Endothelial cell of umbilical vein (primary cell): ENCODE data around the gene ERBB3. TPM values are rescaled to one million over a fixed set of nuclear protein-coding genes. Genes with fewer than 3 reads are reported as not detected.

Experiments used
- BruUV-seq: library from RNA; stranded (reverse); fragments of 400-500 nt; replicated peaks from 2 replicates; lab custom pipeline; 2021; lab: Mats Ljungman, UMichigan
- CTCF ChIA-PET: fragments of 300-600, 350-600 bp; sonication (Branson Sonifier 250); formaldehyde crosslinking; loops from one replicate; lab custom pipeline; 2021; ENCODE audit warnings: antibody characterized with exemption, inconsistent platforms; lab: Charles Lee
- POLR2A ChIA-PET: fragments of 300-600, 350-600 bp; sonication (Branson Sonifier 250); formaldehyde crosslinking; loops from one replicate; lab custom pipeline; 2021; ENCODE audit warnings: antibody characterized with exemption, inconsistent platforms; lab: Charles Lee
- DNase-seq: peaks from one replicate; pipeline ENCODE4 v3.0.0-alpha.2; 2011; ENCODE audit warnings: low read depth, low spot score
- FAIRE-seq: peaks from 2 replicates; lab custom pipeline; 2011; peaks lifted over from hg19 to GRCh38; lab: Jason Lieb, UNC
- H2AFZ ChIP-seq: 2 replicates; pipeline ENCODE4 v1.6.0; 2012; ENCODE audit warnings: low read depth, low read length, control low read depth, inconsistent platforms
- H3K27ac ChIP-seq: 2 replicates; pipeline ENCODE4 v1.5.1; 2011; ENCODE audit warnings: low read depth, mild to moderate bottlenecking, control low read depth, low read length, moderate library complexity; ENCODE audit not compliant: insufficient read depth
- H3K27me3 ChIP-seq, 2 experiments: 2 replicates each; pipeline versions ENCODE4 v1.6.0 to v1.6.1; 2011; ENCODE audit warnings: low read length in 2 of 2, mixed read lengths in 1 of 2; ENCODE audit not compliant: control insufficient read depth in 2 of 2, insufficient read depth in 2 of 2
- H3K36me3 ChIP-seq, 2 experiments: 2 replicates in 1 of 2; 3 replicates in 1 of 2; pipeline ENCODE4 v1.5.1; 2011; ENCODE audit warnings: low read length in 2 of 2, mild to moderate bottlenecking in 1 of 2, moderate library complexity in 1 of 2; ENCODE audit not compliant: control insufficient read depth in 2 of 2, insufficient read depth in 2 of 2; ENCODE audit errors: extremely low read depth in 1 of 2
- H3K4me1 ChIP-seq: 3 replicates; pipeline ENCODE4 v1.5.1; 2011; ENCODE audit warnings: mild to moderate bottlenecking, low read length; ENCODE audit not compliant: control insufficient read depth, insufficient read depth; ENCODE audit errors: extremely low read depth
- H3K4me2 ChIP-seq: 2 replicates; pipeline ENCODE4 v1.6.1; 2011; ENCODE audit warnings: low read length, control low read depth, mixed read lengths; ENCODE audit not compliant: insufficient read depth
- H3K4me3 ChIP-seq, 3 experiments: fragments of 200-600 bp in 1 of 3; sonication (generic), shearing (Covaris generic) in 1 of 3; replicated peaks in 1 of 3; 2 replicates each; pipeline ENCODE4 v1.5.1; 2011 to 2016; ENCODE audit warnings: control low read depth in 3 of 3, low read length in 3 of 3, mild to moderate bottlenecking in 2 of 3, inconsistent platforms in 1 of 3, low read depth in 1 of 3, moderate library complexity in 1 of 3; ENCODE audit not compliant: insufficient read depth in 1 of 3
- H3K79me2 ChIP-seq: 2 replicates; pipeline ENCODE4 v1.6.0; 2012; ENCODE audit warnings: low read length, inconsistent platforms; ENCODE audit not compliant: control insufficient read depth, insufficient read depth
- H3K9ac ChIP-seq: replicated peaks from 2 replicates; pipeline ENCODE3; 2011; ENCODE audit warnings: low read length, control low read depth; ENCODE audit not compliant: insufficient read depth; ENCODE audit errors: extremely low read depth
- H3K9me1 ChIP-seq: replicated peaks from 3 replicates; pipeline ENCODE4 v1.6.0; 2011; ENCODE audit warnings: mild to moderate bottlenecking, low read length; ENCODE audit not compliant: control insufficient read depth, insufficient read depth; ENCODE audit errors: extremely low read depth
- H3K9me3 ChIP-seq: replicated peaks from 2 replicates; pipeline ENCODE4 v1.5.1; 2012; ENCODE audit warnings: low read length, inconsistent platforms; ENCODE audit not compliant: control insufficient read depth, insufficient read depth
- H4K20me1 ChIP-seq: replicated peaks from 2 replicates; pipeline ENCODE3; 2011; ENCODE audit warnings: mild to moderate bottlenecking, low read length; ENCODE audit not compliant: control insufficient read depth, insufficient read depth; ENCODE audit errors: extremely low read depth
- FOS ChIP-seq: IDR thresholded peaks from 2 replicates; pipeline ENCODE4 v1.6.1; 2011; ENCODE audit warnings: mild to moderate bottlenecking, low read length, moderate library complexity, borderline replicate concordance; ENCODE audit not compliant: insufficient read depth
- POLR2A ChIP-seq: IDR thresholded peaks from 2 replicates; pipeline ENCODE4 v1.6.1; 2012; ENCODE audit warnings: low read depth, mild to moderate bottlenecking, control low read depth, low read length
- POLR2AphosphoS5 ChIP-seq: IDR thresholded peaks from 2 replicates; pipeline ENCODE4 v1.6.1; 2012; ENCODE audit warnings: low read depth, mild to moderate bottlenecking, control low read depth, low read length, moderate library complexity; ENCODE audit not compliant: insufficient read depth
- dilution Hi-C: fragments of 300-500 bp; cut with MboI; formaldehyde crosslinking; loops from one replicate; pipeline ENCODE4 v1.15.0; 2019; ENCODE audit warnings: low sequenced_read_pairs; ENCODE audit not compliant: extremely low pct_ligation_motif_present
- intact Hi-C: fragments of 100-400 bp; cut with micrococcal nuclease; formaldehyde crosslinking; loops from one replicate; pipeline ENCODE4 v1.10.0; 2022
- polyA plus RNA-seq, 4 experiments: library from polyadenylated mRNA; depleted of rRNA in 3 of 4; stranded (reverse) in 3 of 4; unstranded in 1 of 4; fragments of >200 nt; gene quantifications; 2 replicates each; pipeline versions ENCODE4 v1.2.1 to v1.2.3, GENCODE V29; 2011 to 2012; ENCODE audit warnings: missing spikeins in 1 of 4
- total RNA-seq: library from RNA; stranded (reverse); gene quantifications from 2 replicates; pipeline ENCODE4 v1.2.3, GENCODE V29; 2021
- TF ChIP-seq, protein P1 (sequence below): IDR thresholded peaks from 2 replicates; pipeline ENCODE4 v1.6.1; 2011; ENCODE audit not compliant: insufficient read depth, insufficient read length

ERBB3 gene
- total and polyA plus RNA-seq, 2 donors (not counting 3 experiments of a cell fraction or from before 2014, with no cell fraction given), result 0.11 to 1.5 TPM

DNA sequence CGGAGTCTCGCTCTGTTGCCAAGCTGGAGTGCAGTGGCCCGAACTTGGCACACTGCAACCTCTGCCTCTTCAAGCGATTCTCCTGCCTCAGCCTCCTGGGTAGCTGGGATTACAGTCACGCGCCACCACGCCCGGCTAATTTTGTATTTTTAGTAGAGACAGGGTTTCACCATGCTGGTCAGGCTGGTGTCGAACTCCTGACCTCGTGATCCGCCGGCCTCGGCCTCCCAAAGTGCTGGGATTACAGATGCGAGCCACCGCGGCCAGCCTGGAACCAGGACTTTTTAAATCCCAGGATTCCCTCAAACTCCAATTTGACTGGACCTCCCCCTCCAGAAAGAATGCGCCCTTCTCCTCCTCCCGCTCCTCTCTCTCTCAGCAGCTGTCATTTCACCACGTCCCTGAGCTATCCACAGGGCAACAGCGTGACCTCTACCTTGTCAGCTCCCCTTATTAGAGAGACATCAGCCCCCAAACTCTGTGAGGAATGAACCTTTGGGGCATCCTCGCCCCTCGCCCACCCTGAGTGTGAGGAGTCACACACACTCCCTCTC is 50.1 kb downstream of the ERBB3 start:
- H3K4me3 ChIP-seq, result no peak overlapping the region

DNA sequence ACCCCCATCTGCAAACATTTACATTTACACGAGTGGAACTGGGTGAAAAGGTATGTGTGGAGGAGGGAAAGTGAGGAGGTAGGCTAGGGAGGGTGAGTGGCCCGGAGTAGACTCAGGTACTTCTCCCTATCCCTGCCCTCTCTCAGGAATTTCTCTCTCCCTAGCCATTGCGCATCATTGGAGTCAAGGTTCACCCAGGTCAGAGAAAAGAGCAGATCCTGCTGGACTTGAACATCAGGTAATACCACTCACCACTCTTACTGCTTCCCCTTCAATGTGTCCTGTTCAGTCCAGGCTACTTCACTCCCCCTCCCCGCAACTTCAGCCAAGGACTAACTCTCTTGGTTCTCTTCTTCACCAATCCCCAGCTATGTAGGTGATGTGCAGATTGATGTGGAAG is 50.9 kb downstream of the ERBB3 start:
- no peak overlapping the region for H3K9ac ChIP-seq
- no peaks in the 10 kb centered on the region for H3K9me1 ChIP-seq
- H3K27me3 ChIP-seq, result no peaks in the 10 kb centered on the region
- DNase-seq, result no peak
- H3K9me3 ChIP-seq, result no peaks in the 10 kb centered on the region
- peaks cover 9 to 33% of the 10 kb centered on the region in 2 experiments for H3K36me3 ChIP-seq
- H3K27ac ChIP-seq, result no peak overlapping the region
- dilution Hi-C loops, result no loop called here
- BruUV-seq, result no TSS peak
- no peaks in the 10 kb centered on the region for H4K20me1 ChIP-seq
- TF ChIP-seq FOS (no peak), POLR2AphosphoS5 (no peak)
- ChIA-PET CTCF (no interaction called here), POLR2A (interaction anchor here (0.5 kb wide), 1 partner anchor 31 kb away, joined by 3 read pairs; no protein-coding TSS in a partner anchor)
- peaks cover 22% of the 10 kb centered on the region for H3K4me1 ChIP-seq
- H3K79me2 ChIP-seq, result peaks cover 19% of the 10 kb centered on the region
- H3K4me3 ChIP-seq, result no peak overlapping the region
- no peak overlapping the region for H2AFZ ChIP-seq
- intact Hi-C loops, result no loop called here
- no peak overlapping the region for H3K4me2 ChIP-seq
- FAIRE-seq, result no peak

More for the DNA sequence above, 50.1 kb downstream of the ERBB3 start:
- no peak for TF ChIP-seq POLR2A
- TF ChIP-seq, protein P1, sequence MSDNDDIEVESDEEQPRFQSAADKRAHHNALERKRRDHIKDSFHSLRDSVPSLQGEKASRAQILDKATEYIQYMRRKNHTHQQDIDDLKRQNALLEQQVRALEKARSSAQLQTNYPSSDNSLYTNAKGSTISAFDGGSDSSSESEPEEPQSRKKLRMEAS, result no peak
- no peak for FAIRE-seq
- Histone ChIP-seq H3K27ac (no peak overlapping the region), H3K9me1 (no peaks in the 10 kb centered on the region), H3K36me3 (peaks cover 9 to 33% of the 10 kb centered on the region in 2 experiments), H3K79me2 (peaks cover 19% of the 10 kb centered on the region), H3K4me2 (peak overlapping the region; percentile 54), H3K27me3 (no peaks in the 10 kb centered on the region), H3K9me3 (no peaks in the 10 kb centered on the region), H3K4me1 (peaks cover 28% of the 10 kb centered on the region), H2AFZ (no peak overlapping the region), H4K20me1 (no peaks in the 10 kb centered on the region), H3K9ac (no peak overlapping the region)
- dilution Hi-C loops (no loop called here), intact Hi-C loops (no loop called here)
- CTCF ChIA-PET, result interaction anchor here (1.0 kb wide), 1 partner anchor 60 kb away, joined by 4 read pairs; no protein-coding TSS in a partner anchor
- POLR2A ChIA-PET, result no interaction called here
- BruUV-seq, result no TSS peak
- DNase-seq, result no peak
